Left lung (tissue), 10 donors: ENCODE measurements around the gene STUB1. TPM values are rescaled to one million over a fixed set of nuclear protein-coding genes. Genes with fewer than 3 reads are reported as not detected.

ENCODE experiments used
- ATAC-seq: fragments of 200-7000 bp; cut with Tn5 transposase; one replicate; pipeline ENCODE4 v1.9.1; 2020; ENCODE audit warnings: moderate library complexity
- DNase-seq, 4 donors: peaks; one replicate each; pipeline ENCODE4 v3.0.0-alpha.2; 2013 to 2020
- H3K27ac ChIP-seq, 2 donors: fragments of 200-600 bp; sonication (generic) in 1 of 2; one replicate each; pipeline versions ENCODE4 v1.5.0 to v1.8.0; 2020 to 2021
- H3K27me3 ChIP-seq, 2 donors: fragments of 200-600 bp; sonication (generic) in 1 of 2; one replicate each; pipeline versions ENCODE4 v1.5.0 to v1.8.0; 2020 to 2021
- H3K36me3 ChIP-seq, 2 donors: fragments of 200-600 bp; sonication (generic) in 1 of 2; one replicate each; pipeline versions ENCODE4 v1.5.0 to v1.8.0; 2020 to 2021
- H3K4me1 ChIP-seq, 2 donors: fragments of 200-600 bp; one replicate each; pipeline ENCODE4 v1.8.0; 2021
- H3K4me3 ChIP-seq, 2 donors: fragments of 200-600 bp; sonication (generic) in 1 of 2; one replicate each; pipeline versions ENCODE4 v1.5.0 to v1.8.0; 2020 to 2021; ENCODE audit warnings: mild to moderate bottlenecking in 1 of 2
- H3K9me3 ChIP-seq, 2 donors: fragments of 200-600 bp; sonication (generic) in 1 of 2; one replicate each; pipeline versions ENCODE4 v1.5.0 to v1.8.0; 2020 to 2021
- CTCF ChIP-seq, 2 donors: fragments of 200-600 bp; sonication (generic) in 1 of 2; IDR thresholded peaks; one replicate each; pipeline versions ENCODE4 v1.5.0 to v1.8.0; 2021; ENCODE audit warnings: antibody characterized with exemption in 2 of 2
- intact Hi-C, 2 donors: fragments of 100-400 bp; cut with DNase I; formaldehyde crosslinking; loops; one replicate each; pipeline versions ENCODE4 v1.11.2 to v1.14.2; 2022
- polyA plus RNA-seq, 6 donors: library from polyadenylated mRNA; unstranded; fragments of 120-200 nt; gene quantifications; one replicate each; pipeline ENCODE4 v1.2.1, GENCODE V29; 2013; ENCODE audit not compliant: insufficient read length in 6 of 6
- total RNA-seq, 2 donors: library from RNA; stranded (reverse); fragmentation: NEBNext Ultra II Directional; extraction: Animal tissue kit (Norgen Biotek cat#: 25700); gene quantifications; one replicate each; pipeline ENCODE4 v1.2.1, GENCODE V29; 2021
- donor health status: DM: no; HTN: yes; CAD: no.
- donor health status: DM: no; HTN: no; CAD: no.

STUB1 gene
- total and polyA plus RNA-seq, 8 donors = 92.9 to 143 (median 108) TPM

GRCh38 chr16:704552-705380, 24.6 kb downstream of the STUB1 start:
- no peak for TF ChIP-seq CTCF (IDR thresholded peaks at IDR 0.05)
- intact Hi-C loops = no loop called here
- no peak overlapping the region for H3K4me3 ChIP-seq
- H3K36me3 ChIP-seq = no peaks in the 10 kb centered on the region
- no peak overlapping the region for H3K27ac ChIP-seq
- DNase-seq = no peak
- H3K27me3 ChIP-seq = peaks cover 67 to 99% of the 10 kb centered on the region in 2 donors
- no peaks in the 10 kb centered on the region for H3K9me3 ChIP-seq
- H3K4me1 ChIP-seq = no peaks in the 10 kb centered on the region
- ATAC-seq = no peak

DNA sequence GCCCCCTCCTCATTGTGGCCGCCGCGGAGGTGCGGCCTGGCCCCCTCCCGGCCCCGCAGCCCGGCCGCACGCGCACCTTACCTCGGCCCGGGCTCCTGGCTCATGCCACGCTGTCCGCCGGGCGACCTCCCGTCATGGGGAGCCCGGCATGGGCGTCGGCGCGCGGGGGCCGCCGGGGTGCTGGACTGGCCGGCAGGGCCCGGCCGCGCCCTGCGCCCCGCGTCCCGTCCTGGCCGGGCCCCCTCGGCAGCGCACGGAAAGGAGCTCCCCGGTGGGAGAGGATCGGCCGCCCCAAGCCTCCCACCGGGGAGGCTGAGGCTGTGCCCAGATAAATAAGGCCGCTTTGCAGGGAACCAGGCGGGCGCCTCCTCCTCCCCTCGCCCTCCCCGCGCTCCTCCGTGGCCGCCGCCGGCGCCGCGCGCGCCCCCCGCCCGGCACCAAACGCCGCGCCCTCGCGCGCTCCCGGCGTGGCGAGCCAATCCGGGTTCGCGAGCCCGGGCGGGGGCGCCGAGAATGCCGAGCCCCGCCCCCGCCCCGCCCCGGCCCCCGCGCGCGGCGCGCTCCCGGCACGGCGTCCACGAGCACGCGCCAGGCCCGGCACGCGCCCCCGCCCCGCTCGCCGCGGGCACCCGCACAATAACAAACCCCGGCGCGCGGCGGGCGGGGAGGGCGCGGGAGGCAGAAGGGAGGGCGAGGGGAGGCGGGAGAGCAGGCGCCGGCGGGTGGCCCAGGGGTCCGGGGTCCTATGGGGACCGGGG, 25.4 kb downstream of the STUB1 start, which contains the start of gene FBXL16:
TSS of gene FBXL16 (minus strand) at position 371 of the 758 bp plus-strand sequence. CDS start 8,396 bp downstream, outside the sequence.
- Histone ChIP-seq H3K27me3 (peaks cover 66 to 99% of the 10 kb centered on the region in 2 donors), H3K27ac (no peak within 1 kb of the TSS), H3K4me3 (no peak within 1 kb of the TSS), H3K4me1 (no peaks in the 10 kb centered on the region), H3K36me3 (no peaks in the 10 kb centered on the region), H3K9me3 (no peaks in the 10 kb centered on the region)
- DNase-seq (no peak), ATAC-seq (no peak)
- intact Hi-C loops = no loop called here
- TF ChIP-seq CTCF (IDR thresholded peaks at IDR 0.05) = no peak

- intact Hi-C loops = no loop called here
- DNase-seq = no peak
Observed at GRCh38 chr16:706189-707061, 26.2 kb downstream of the STUB1 start.

GRCh38 chr16:707062-707538, 26.9 kb downstream of the STUB1 start:
- no peaks in the 10 kb centered on the region for H3K36me3 ChIP-seq
- H3K4me1 ChIP-seq = peaks cover 0 to 6% of the 10 kb centered on the region in 2 donors
- H3K4me3 ChIP-seq = no peak overlapping the region
- TF ChIP-seq CTCF (IDR thresholded peaks at IDR 0.05) = no peak
- peaks cover 57 to 99% of the 10 kb centered on the region in 2 donors for H3K27me3 ChIP-seq
- no peaks in the 10 kb centered on the region for H3K9me3 ChIP-seq
- DNase-seq = no peak
- H3K27ac ChIP-seq = no peak overlapping the region
- no peak for ATAC-seq
- intact Hi-C loops = no loop called here

More at GRCh38 chr16:706189-707061, 26.2 kb downstream of the STUB1 start:
- no peak for TF ChIP-seq CTCF (IDR thresholded peaks at IDR 0.05)
- no peak overlapping the region for H3K4me3 ChIP-seq
- no peaks in the 10 kb centered on the region for H3K36me3 ChIP-seq
- no peak overlapping the region for H3K27ac ChIP-seq
- no peaks in the 10 kb centered on the region for H3K9me3 ChIP-seq
- H3K27me3 ChIP-seq = peaks cover 64 to 99% of the 10 kb centered on the region in 2 donors
- no peaks in the 10 kb centered on the region for H3K4me1 ChIP-seq
- no peak for ATAC-seq
